GM12874 (cell line): ENCODE results near the gene VPS16.

Experiments used
- TF ChIP-seq, protein P1 (sequence below): IDR thresholded peaks from 2 replicates; pipeline ENCODE4 v1.5.1; 2011; ENCODE audit warnings: low read depth, mild to moderate bottlenecking, control low read depth, low read length, moderate library complexity; ENCODE audit not compliant: insufficient read depth

VPS16 gene

DNA sequence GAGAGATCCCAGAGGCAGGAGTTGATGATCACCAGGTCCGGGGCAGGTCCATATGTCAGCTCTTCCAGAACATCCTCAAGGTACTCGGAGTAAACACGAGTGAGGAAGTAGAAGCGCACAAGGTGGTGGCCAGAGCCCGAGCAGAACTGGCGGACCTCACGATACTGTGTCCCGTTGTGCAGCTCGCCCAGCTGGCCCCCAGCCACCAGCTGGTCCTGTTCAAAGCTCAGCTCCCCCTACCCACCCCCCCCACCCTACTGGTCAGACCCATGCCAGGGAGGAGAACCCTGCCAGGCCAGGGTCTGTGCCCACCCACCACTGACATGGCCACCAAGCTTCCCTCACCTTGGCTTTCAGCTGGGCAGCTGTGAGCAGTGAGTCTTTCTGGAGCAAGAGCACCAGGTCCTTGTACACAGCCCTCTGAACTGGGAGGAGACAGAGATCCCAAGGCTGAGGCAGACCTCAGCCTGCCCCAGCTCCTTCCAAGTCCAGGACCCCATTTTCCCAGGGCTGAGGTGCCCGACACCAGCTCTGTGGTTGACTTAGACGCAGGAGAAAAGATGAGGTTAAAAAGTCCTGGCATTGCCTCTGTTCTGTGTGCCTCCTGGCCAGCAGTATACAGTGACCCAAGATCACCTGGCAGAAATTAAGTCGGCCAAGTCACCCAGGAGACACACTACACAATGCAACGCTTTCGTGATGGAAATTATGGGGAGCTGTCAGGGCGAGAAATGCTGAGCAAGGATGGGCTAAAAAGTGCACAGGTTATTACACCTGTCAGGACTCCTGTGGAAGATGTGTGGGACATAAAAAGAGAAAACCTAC is 1.5 kb upstream of the VPS16 start:
- TF ChIP-seq, protein P1, sequence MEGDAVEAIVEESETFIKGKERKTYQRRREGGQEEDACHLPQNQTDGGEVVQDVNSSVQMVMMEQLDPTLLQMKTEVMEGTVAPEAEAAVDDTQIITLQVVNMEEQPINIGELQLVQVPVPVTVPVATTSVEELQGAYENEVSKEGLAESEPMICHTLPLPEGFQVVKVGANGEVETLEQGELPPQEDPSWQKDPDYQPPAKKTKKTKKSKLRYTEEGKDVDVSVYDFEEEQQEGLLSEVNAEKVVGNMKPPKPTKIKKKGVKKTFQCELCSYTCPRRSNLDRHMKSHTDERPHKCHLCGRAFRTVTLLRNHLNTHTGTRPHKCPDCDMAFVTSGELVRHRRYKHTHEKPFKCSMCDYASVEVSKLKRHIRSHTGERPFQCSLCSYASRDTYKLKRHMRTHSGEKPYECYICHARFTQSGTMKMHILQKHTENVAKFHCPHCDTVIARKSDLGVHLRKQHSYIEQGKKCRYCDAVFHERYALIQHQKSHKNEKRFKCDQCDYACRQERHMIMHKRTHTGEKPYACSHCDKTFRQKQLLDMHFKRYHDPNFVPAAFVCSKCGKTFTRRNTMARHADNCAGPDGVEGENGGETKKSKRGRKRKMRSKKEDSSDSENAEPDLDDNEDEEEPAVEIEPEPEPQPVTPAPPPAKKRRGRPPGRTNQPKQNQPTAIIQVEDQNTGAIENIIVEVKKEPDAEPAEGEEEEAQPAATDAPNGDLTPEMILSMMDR = no peak

DNA sequence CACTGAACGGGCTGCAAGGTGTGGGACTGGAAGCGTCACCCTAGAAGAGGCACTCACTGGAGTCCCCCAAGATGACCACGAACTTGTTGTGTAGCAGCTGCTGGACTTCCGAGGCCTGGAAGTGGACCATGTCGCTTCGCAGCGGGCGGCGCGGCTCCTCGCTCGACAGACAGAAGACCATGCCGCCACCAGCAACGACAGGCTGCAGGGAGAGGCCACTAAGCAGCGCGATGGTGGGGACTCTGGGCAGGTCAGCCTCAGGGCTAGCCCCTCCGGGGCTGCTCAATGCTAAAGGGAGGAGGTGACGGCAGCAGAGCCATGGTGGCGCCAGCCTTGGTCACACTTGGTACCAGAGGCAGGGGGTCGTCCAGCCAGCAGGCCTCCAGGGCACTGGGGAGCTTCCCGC is 810 bp upstream of the VPS16 start:
- TF ChIP-seq, protein P1 = no peak

DNA sequence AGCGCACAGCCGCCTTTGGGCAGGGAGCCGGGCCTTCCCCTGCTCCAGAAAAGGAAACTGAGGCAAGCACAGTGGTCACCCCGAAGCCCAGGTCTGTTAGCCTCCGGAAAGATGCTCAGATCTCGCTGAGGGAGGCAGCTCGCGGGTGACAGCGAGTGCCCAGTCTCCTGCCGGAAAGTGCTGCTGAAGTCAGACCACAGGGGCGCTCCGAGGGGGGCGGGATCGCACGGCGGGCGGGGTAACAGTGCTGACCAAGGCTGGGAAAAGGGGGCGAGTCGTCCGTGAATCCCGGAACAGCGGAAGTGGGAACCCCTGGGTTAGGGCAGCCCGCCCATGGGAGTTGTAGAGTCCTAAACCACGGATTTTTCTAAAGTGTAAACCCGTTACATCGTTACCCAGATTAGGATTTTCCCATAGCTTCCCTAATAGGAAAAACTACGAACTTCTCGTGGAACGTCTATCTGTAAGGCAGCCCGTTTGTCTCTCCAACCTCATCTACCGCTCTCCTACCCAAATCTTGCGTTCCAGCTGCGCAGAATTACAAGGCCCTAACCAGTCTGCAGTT is 504 bp downstream of the VPS16 start:
- TF ChIP-seq, protein P1 = no peak

DNA sequence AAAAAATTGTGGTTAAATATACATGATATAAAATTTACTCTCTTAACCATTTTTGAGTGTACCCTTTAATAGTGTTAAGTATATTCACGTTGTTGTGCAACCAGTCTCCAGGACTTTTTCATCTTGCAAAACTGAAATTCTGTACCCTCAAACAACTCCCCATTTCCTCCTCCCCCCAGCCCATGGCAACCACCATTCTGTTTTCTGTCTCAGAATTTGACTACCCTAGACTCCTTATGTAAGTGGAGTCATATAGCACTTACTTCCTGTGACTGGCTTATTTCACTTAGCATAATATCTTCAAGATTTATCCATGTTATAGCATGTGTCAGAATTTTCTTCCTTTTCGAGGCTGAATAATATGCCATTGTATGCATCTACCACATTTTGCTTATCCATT is 5.1 kb downstream of the VPS16 start:
- TF ChIP-seq, protein P1 = no peak

DNA sequence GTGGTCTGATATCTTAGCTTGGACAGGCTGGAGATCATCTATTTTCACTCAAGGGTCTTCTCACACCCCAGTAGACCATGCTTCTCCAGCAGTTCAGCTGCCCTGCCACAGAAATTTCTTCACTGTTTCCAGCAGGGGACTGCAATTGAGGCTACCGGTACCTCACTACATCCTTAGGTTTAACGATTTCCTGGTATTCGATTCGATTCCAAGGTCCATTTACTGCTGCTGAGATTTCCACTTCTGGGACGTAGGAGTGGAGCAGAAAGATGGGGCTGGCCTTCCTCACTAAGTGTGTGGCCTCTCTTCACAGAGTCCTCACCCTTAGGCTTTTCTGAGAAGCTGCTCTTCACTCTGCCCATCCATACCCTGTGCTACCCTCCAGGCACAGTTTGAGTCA is 6.2 kb downstream of the VPS16 start:
- TF ChIP-seq, protein P1 = no peak

DNA sequence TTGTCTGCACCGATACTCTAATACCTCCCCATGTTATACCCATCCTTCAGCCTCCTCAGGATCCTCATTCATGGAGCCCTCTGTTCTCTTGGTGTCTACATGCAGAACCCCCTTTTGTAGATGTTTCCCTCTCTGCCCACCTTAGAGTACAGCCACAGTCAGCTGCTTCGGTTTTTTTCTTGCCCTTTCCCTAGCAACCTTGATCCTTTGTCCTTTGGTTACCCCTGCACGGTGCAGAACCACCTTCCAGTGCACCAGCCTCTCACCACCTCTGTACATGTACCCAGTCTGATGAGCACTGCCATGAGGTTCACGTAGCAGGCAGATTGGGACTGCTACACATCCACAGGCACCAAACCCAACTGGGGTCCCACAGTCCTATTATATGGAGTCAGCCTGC is 7.3 kb downstream of the VPS16 start:
- TF ChIP-seq, protein P1 = no peak

DNA sequence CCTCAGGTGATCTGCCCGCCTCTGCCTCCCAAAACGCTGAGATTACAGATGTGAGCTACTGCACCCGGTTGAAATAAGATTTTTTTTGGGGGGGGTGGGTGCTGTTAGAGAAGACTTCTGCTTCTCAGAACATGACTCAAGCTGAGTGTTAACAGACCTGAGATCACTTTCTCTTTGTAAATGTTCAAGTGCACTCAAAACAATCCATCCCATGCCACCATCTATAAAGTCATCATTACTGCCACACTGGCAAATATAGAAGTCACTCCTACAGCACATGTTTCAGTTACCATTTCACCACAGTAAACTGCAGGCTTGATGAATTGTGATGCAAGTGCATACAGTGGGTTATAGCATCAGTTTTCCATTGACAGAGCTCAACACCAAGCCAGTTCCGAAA is 9.0 kb downstream of the VPS16 start:
- TF ChIP-seq, protein P1 = no peak
